Measurements from ENCODE around the gene FSHR.

Gene FSHR

DNA sequence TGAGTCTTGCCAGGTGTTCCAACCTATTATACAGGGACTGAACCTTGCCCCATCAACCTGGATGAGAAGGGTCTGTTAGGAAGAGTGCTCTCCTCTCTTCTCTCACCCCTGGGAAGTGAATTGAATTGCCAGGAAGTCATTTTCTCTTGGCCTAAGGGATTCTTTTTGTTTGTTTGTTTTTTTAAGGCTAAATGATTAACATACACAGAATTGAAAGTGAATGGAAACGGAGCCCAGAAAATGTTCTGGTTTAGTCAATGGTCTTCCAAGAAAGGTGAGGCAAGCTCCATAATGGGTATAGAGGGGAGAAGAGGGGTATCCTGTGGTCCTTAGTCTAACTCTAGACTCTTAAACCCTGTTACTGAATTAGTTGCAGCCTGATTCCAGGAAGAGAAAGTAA is 189.1 kb downstream of the FSHR start:
- Histone ChIP-seq H3K4me3 (replicated peaks; ENCODE audit: low read depth, low read length) (no peak overlapping the region), H3K36me3 (ENCODE audit: control insufficient read depth, insufficient read depth, low read length) (no peaks in the 10 kb centered on the region), H3K27me3 (replicated peaks; ENCODE audit: control insufficient read depth, insufficient read depth, low read length) (no peaks in the 10 kb centered on the region)
- no peak for DNase-seq (ENCODE audit: extremely low read depth, insufficient read length)
- TF ChIP-seq, protein P1, sequence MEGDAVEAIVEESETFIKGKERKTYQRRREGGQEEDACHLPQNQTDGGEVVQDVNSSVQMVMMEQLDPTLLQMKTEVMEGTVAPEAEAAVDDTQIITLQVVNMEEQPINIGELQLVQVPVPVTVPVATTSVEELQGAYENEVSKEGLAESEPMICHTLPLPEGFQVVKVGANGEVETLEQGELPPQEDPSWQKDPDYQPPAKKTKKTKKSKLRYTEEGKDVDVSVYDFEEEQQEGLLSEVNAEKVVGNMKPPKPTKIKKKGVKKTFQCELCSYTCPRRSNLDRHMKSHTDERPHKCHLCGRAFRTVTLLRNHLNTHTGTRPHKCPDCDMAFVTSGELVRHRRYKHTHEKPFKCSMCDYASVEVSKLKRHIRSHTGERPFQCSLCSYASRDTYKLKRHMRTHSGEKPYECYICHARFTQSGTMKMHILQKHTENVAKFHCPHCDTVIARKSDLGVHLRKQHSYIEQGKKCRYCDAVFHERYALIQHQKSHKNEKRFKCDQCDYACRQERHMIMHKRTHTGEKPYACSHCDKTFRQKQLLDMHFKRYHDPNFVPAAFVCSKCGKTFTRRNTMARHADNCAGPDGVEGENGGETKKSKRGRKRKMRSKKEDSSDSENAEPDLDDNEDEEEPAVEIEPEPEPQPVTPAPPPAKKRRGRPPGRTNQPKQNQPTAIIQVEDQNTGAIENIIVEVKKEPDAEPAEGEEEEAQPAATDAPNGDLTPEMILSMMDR (IDR thresholded peaks at IDR 0.05; ENCODE audit: insufficient read depth, low read length, poor library complexity, severe bottlenecking): no peak

- Histone ChIP-seq H3K4me3 (replicated peaks; ENCODE audit: low read depth, low read length) (no peak overlapping the region), H3K36me3 (ENCODE audit: control insufficient read depth, insufficient read depth, low read length) (no peaks in the 10 kb centered on the region), H3K27me3 (replicated peaks; ENCODE audit: control insufficient read depth, insufficient read depth, low read length) (0 out of 2 replicates have a peak, but pooled peaks cover 2% of the 10 kb centered on the region)
- TF ChIP-seq, protein P1 (IDR thresholded peaks at IDR 0.05; ENCODE audit: insufficient read depth, low read length, poor library complexity, severe bottlenecking): no peak
- DNase-seq (ENCODE audit: extremely low read depth, insufficient read length): no peak
Measured at GRCh38 chr2:48961009-48961408, 193.3 kb downstream of the FSHR start.

DNA sequence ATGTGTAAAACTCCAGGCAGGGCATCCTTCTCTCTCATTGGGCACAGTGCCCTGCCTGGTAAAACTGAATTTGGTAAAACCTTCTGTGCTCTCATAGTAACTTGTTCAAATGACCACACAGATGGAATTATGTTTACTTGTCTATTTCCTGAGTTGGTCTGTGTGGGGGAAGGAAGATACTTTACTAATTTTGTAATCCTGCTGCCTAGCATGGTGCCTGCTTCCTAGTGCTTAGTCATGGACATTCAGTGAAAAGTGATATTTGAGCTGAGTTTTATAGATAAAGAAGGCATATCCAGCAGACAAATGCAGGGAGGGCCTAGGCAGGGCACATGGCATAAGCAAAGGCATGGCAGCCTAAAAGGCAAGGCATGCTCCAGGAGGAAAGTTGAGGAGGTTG is 199.4 kb downstream of the FSHR start:
- TF ChIP-seq, protein P1 (IDR thresholded peaks at IDR 0.05; ENCODE audit: insufficient read depth, low read length, poor library complexity, severe bottlenecking): no peak
- Histone ChIP-seq H3K27me3 (replicated peaks; ENCODE audit: control insufficient read depth, insufficient read depth, low read length) (peaks cover 2% of the 10 kb centered on the region; the same call in 1 of the 2 replicates), H3K36me3 (ENCODE audit: control insufficient read depth, insufficient read depth, low read length) (no peaks in the 10 kb centered on the region), H3K4me3 (replicated peaks; ENCODE audit: low read depth, low read length) (no peak overlapping the region)
- no peak for DNase-seq (ENCODE audit: extremely low read depth, insufficient read length)

DNA sequence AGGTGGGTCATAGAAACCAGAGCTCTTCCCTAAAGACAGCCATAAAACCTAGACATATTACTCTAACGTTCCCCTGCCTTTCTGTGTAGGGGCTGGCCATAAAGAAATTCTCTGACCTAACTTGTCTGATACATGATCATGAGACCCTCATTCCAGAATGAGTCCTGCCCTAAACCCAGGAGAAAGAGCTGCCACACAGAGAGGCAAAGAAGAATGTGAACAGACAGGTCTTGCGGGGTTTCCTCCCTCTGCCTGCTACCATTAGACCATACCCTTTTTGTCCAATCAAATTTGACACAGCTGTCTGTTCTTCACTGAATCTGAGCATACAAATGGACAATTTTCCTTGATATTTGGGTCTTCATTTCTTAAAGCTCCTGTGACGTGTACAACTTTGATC is 200.0 kb downstream of the FSHR start:
- DNase-seq (ENCODE audit: extremely low read depth, insufficient read length): no peak
- Histone ChIP-seq H3K4me3 (replicated peaks; ENCODE audit: low read depth, low read length) (no peak overlapping the region), H3K27me3 (replicated peaks; ENCODE audit: control insufficient read depth, insufficient read depth, low read length) (peaks cover 2% of the 10 kb centered on the region; the same call in 1 of the 2 replicates), H3K36me3 (ENCODE audit: control insufficient read depth, insufficient read depth, low read length) (no peaks in the 10 kb centered on the region)
- TF ChIP-seq, protein P1 (IDR thresholded peaks at IDR 0.05; ENCODE audit: insufficient read depth, low read length, poor library complexity, severe bottlenecking): no peak

DNA sequence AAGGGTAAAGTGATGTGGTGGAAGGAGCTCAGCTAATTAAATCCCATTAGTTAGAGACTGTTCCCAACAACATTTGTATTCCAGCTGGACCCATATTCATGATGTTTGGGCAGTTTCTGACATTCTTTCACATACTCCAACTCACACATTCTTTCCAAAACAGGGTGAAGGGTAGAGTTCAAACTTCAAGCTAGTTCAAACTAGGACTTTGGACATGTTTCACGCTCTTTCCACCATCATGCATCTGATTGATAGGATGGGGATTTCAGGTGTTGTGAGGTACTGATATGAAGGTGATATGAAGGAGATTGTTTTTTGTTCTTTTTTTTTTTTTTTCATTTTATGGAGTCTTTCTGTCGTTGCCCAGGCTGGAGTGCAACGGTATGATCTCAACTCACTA is 201.7 kb downstream of the FSHR start:
- TF ChIP-seq, protein P1 (IDR thresholded peaks at IDR 0.05; ENCODE audit: insufficient read depth, low read length, poor library complexity, severe bottlenecking): no peak
- no peaks in the 10 kb centered on the region; the same call in 1 of the 2 replicates for H3K27me3 ChIP-seq (replicated peaks; ENCODE audit: control insufficient read depth, insufficient read depth, low read length)
- no peak overlapping the region for H3K4me3 ChIP-seq (replicated peaks; ENCODE audit: low read depth, low read length)
- H3K36me3 ChIP-seq (ENCODE audit: control insufficient read depth, insufficient read depth, low read length): no peaks in the 10 kb centered on the region
- DNase-seq (ENCODE audit: extremely low read depth, insufficient read length): no peak

DNA sequence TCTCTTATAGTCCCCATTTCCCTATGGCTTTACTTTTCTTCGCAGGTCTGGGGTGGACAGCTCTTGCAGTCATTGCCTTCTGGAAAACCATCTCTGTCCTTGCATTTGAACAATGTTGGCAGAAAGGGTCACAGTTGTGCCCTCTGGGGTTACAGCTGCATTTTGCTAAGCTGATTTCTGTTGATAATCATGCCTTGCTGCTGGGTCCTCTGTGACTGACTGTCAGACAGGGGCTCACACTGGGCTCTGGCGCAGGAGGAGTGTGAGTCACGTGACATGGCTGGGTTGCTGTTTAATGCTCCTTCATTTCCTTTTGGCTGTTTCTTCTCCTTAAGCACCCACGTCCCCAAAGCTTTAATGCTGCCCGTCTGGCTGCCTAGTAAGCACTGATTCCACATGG is 202.2 kb downstream of the FSHR start:
- Histone ChIP-seq H3K27me3 (replicated peaks; ENCODE audit: control insufficient read depth, insufficient read depth, low read length) (no peaks in the 10 kb centered on the region; the same call in 1 of the 2 replicates), H3K36me3 (ENCODE audit: control insufficient read depth, insufficient read depth, low read length) (no peaks in the 10 kb centered on the region), H3K4me3 (replicated peaks; ENCODE audit: low read depth, low read length) (no peak overlapping the region)
- no peak for DNase-seq (ENCODE audit: extremely low read depth, insufficient read length)
- TF ChIP-seq, protein P1 (IDR thresholded peaks at IDR 0.05; ENCODE audit: insufficient read depth, low read length, poor library complexity, severe bottlenecking): no peak
